OCI-M2 (cell line): ENCODE measurements around the gene ANTXR1.
"Not testable (repeated sequence)": the region's sequence is repeated elsewhere in the genome, so short reads cannot be mapped to it uniquely, and the experiment has no call there.

Source experiments
- DNase-seq: peaks from one replicate; lab custom pipeline; 2025; ENCODE audit not compliant: unreplicated experiment; lab: John Stamatoyannopoulos, UW

Gene ANTXR1

DNA sequence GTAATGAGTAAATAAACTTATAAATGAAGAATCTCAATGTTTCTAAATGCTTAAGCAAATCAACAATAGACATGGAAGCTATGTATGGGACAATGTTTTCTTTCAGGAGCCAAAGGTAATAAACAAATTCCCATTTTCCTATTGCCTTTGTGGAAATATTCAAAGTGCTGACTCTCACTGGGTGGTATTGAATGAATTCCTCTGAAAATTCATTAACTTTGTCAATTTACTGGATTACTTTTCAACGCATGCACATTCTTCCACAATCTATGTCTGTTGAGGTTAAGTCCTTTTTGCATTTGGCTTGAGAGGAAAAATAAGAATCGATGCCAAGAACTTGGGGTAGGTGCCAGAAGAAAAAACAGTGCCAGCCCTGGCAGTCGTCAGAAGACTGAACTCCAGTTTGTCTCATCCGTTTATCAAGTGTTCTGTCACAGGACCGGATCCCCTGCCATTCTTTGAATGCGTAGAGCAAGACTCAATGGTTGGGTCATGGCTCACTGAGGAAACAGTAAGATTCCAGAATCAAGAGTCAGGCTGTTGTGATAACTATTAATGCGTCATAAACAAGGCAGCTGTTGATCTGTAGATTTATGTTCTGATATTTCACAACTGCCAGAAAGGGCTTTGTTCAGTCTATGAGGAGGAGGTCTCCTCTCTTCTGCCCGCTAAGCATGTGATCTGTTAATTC, 240.8 kb downstream of the ANTXR1 start:
- DNase-seq: no peak

DNA sequence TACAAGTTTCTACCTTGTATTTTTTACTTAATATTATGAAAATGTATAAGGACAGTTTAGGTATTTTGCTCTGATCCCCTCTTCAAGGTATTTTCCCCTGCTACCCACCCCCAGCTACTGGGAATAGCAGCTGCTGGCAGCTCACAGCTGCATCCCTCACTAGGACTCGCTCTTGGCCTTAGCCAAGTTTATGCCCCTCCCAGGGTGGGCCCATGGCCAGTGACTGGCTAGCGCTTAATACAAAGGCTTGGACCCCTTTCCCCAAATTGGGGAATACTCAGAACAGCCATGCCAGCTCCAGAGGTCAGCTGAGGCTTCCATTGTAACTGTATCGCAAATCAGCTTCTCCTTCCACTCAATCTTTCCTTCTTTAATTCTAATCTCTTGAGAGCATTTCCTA, 242.8 kb downstream of the ANTXR1 start:
- DNase-seq: no peak

DNA sequence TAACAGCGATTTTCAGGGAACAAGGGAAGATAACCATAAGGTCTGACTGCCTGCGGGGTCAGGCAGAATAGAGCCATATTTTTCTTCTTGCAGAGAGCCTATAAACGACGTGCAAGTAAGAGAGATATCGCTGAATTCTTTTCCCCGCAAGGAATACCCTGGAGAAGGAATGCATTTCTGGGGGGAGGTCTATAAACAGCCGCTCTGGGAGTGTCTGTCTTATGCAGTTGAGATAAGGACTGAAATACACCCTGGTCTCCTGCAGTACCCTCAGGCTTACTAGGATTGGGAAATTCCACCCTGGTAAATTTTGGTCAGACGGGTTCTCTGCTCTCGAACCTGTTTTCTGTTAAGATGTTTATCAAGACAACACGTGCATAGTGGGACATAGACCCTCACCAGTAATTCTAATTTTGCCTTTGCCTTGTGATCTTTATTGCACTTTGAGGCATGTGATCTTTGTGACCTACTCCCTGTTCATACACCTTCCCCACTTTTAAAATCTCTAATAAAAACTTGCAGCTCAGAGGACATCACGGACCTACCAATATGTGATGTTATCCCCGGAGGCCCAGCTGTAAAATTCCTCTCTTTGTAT, 247.1 kb downstream of the ANTXR1 start:
- DNase-seq: not testable (repeated sequence)

DNA sequence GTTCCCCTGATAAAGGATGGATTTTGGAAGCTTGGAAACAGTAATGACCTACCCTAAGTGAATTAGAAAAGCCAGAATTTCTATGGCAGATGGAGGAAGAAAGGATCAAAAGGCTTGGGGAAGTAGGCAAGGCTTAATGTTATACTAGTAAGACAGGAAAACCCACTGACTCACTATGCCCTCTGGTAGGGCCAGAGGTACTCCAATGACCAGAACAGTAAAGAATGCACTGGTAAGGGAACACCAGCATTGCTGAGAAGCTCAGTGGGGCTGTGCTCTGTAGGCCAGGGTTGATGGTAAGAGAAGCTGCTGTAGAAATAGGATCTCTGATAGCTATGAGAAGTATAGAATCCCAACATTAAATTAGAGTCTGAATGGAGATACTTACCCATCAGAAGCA, 247.7 kb downstream of the ANTXR1 start:
- DNase-seq: no peak

DNA sequence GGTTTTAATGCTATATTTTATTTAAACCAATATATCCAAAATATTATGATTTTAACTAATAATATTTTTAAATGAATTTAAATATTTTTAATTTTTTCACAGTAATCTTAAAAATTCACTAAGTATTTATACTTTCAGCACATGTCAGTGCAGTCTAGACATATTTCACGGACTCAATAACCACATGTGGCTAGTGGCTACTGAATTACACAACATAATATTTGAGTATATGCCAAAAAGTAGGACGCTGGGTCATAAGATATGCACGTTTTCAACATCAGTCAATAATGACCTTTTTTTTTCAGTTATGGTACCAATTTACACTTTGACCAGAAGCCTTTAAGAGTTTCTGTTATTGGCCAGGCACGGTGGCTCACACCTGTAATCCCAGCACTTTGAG, 256.4 kb downstream of the ANTXR1 start:
- DNase-seq: no peak

DNA sequence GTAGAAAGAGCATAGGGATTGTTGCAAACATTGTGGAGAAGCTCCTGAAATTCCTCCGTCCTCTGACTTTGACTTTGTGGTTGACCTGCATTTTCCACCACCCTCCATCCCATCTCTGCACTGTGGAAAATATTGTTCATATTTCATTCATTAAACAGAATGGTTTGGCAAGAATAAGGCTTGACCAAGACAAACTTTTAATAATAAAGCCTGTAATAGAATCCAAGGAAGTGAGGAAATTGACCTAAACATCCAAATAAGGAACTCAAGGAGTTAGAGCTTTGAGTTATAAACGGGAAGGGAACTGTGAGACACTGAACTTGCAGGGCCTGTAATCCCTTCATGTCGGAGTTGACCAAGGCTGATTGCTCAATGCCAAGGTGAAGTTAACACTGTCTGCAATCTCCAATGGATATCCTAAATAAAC, 258.9 kb downstream of the ANTXR1 start:
- no peak for DNase-seq

DNA sequence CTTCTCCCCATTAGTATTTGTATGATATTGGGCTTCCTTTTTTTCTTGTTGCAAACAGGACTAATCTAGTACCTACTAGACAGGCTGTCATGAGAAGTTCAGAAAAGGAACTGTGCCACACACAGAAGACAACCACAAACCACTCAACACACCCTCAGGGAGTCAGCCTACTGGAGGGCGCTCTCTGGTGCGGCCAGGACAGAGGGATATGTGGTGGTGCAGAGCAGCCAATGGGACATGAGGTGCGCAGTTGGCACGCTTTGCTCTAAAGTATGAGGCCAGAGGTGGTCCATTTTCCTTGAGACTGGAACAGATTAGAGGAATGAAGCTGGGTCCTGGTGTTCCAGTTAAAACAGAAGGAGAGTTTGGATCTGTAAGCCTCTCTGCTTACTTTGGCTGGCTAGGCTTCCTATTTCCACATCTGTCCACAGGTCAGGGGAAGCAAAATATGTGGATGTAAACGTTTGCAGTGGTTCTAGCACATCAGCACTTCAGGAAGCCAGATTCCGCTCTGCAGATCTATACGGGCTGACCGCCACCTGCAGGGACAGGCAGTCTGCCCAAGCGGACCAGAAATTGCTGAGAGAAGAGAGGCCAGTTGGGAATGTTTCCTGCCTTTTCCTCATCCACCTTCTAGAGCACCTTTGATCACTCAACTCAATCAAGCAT, 260.0 kb downstream of the ANTXR1 start:
- no peak for DNase-seq

DNA sequence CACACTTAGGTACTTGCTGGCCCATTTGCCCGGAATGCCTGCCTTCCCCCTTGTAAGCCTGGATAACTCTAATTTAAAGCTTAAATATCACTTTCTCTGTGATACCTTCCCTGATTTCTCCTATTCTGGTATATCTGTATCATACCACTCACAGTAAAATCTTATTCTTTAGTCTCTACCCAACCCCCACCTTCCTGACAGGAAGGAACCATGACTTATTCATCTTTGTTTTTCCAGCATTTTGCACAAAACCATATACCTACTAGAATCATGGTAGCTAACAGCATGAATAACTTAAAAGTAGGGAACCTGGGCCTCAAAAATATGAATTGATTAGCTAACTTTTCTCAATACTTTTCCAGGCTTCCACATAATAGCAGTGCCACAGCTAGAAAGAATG, 262.5 kb downstream of the ANTXR1 start:
- no peak for DNase-seq

DNA sequence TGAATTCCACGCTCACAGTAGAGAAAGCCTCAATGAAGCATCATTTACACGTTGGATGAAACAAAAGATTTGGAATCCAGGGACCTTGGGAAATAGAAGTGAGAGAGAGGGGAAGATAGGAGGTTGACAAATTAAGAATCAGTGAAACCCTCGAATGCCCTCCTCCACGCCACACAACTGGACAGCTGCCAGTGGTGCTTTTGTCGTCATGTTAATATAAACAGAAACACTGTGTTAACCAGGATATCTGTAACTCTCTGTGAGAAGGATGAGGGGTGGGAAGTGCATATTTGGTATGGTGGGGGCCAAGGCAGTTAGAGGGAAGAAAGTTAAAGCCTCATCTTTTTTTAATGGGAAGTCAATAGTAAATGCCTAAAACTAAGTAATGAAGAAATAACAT, 265.4 kb downstream of the ANTXR1 start:
- DNase-seq: no peak

DNA sequence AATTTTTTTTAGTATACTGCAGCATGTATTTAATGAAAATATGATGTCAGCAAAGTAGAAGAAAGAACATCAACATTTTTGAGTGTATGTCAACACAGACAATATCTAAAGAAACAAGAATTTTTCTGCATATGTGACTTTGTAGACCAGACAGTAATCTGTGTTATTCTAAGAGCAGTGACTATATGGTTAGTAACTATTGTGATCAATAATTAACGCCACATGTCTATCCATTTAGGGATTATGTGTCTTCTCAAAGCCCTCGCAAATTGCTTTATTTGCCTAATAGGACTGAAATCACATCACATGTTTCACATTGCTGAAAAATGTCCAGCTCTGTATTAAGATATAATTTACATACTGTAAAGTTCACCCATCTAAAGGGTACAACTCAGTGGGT, 266.2 kb downstream of the ANTXR1 start:
- no peak for DNase-seq

DNA sequence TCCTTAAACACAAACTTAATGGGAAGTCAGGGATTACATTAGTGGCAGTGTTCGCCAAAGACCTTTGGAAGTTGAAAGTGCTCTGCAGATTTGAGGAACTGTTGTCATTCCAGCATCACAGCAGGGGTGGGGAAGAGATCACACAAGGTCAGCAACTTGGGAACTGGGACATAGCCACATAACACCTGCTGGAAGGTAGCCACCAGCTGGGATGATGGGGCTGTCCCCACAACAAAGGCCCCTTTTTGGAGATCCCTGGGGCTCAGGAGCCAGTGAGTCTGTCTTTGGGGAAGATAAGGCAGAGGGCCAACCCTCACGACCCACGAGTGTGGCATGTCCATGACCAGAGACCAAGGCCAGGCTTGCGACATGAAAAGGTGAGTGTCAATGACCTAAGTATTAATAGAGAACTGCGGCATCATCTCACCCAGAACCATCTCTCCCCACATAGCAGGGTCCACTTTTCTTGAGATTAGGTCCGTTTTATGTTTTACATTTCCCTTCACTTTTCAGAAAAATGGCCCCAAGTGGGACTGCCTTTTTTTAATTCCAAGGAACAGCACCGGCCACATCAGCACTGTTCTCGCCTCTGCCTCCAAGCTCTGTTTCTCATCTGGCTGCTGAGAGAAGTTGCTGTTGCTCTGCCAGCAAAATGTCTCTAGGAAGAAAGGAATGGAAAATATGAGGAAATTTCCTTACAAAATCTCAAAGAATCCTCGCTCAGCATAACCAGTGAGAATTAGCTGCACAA, 267.1 kb downstream of the ANTXR1 start:
- DNase-seq: no peak

DNA sequence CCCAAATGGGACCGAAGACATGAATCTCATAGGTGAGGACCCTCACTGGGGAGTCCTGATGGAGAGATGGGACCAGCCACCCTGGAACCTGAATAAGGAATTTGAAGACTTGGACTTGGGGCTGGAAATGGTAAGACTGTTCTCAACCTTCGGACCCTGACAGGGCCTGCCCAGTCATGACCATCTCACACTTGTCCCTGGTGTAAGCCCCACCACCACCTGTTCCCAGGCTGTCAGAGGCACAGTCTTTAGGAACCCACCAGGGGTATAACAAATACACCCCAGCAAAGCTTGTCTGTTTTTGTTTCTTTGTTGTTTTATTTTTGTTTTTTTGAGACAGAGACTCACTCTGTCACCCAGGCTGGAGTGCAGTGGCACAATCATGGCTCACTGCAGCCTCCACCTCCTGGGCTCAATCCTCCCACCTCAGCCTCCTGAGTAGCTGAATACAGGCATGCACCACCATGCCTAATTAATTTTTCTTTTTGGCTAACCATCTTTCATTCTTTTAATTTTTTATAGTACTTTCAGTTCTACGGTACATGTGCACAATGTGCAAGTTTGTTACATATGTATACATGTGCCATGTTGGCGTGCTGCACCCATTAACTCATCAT, 267.9 kb downstream of the ANTXR1 start:
- DNase-seq: no peak

DNA sequence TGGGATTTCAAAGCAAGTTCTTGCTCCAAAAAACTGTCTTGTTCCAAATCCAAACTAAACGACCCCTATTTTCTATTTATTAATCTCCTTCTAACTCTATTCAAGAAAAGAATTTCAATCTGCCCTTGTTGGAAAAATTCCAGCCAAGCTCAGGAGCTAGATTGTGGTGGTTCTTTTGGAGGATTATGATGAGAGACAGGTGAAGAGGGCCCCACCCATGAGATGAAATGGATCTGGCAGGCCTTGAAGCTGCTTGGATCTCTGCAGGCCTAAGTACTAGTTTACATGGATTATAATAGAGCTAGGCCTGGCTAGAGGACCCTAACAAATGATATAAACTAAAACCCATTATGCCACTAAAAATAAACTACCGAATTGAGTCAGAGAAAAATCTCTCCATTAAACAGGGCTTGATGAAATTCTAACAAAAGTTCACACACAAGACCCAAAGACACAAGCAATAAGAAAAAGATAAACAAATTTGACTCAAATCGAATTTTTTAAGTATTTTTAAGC, 272.5 kb downstream of the ANTXR1 start:
- no peak for DNase-seq

DNA sequence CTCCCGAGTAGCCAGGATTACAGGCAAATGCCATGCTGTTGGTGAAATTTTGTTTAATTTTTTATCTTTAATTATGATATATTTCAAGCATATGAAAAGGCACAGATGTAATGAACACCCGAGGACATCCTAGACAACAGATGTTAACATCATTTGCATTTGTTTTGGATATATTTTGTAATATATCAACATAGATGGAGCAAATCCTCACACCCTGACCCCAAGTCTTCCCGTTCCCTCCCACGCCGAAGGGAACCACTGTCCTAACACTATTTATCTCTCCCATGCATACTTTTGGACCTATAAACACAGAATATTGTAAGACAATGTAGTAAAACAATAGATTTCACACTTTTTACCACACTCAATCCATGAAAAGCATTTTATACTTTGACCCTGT, 274.6 kb downstream of the ANTXR1 start:
- DNase-seq: no peak

DNA sequence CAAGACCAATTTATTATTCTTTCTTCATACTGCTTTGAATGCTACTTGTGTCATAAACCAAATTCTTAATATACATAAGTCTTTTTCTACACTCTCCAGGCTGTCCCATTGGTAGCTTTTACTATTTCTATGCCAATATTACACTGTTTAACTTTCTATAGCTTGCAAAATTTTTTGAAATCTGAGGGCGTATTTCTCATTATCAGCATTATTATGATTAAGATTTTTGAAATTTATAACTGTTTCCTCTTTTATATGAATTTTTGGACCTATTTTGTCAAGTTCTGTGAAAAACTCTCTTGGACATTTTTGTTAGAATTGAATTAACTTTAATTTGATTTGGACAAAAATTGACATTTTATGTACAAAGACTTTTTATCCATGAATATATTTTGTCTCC, 275.4 kb downstream of the ANTXR1 start:
- no peak for DNase-seq

DNA sequence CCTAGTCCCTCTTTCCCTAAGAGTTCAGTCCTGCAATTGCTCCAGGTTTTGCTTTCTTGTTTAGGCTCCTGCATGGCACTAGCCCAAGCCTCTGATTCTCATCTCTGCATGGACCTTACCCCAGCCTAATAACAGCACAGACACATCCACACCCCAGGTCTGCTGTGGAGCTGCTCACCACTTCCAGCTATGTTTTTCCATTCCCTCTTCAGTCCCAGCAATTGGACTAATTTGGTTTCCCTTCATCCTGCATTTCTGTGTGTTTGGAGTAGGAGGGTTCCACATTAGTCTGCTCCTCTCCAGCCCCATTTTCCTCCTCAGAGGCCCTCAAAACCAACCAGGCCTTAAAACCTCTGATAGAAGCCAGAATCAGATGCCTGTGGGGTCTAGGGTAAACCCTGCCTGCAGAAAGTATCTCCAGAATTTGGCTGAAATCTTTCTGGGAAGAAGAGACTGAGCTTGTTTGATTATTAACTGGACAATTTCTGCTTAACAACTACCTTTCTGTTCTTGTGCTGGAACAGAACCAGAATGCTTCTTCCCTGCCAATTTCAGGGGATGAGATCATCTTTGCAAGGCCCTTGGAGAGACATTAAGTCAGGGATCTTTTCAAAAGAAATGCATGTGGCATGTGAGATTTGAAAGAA, 278.1 kb downstream of the ANTXR1 start:
- no peak for DNase-seq

DNA sequence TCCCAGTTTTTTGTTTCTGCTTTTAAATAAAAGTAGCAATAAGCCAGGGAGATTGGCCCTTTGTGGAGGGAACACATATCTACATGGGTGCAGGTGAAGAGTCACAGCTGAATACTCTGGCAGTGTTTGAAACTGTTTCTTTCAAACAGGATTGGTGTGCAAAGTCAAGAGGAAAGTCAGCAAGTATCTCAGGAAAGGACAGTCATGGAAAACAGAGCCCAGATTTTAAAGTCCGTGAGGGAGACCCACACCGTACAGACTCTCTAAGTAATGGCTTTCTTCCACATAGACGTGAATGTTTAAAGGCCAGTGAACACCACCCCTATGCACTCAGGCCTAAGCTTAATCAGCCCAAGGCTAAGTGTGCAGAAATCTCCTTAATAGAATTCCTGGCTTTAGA, 278.7 kb downstream of the ANTXR1 start:
- no peak for DNase-seq

DNA sequence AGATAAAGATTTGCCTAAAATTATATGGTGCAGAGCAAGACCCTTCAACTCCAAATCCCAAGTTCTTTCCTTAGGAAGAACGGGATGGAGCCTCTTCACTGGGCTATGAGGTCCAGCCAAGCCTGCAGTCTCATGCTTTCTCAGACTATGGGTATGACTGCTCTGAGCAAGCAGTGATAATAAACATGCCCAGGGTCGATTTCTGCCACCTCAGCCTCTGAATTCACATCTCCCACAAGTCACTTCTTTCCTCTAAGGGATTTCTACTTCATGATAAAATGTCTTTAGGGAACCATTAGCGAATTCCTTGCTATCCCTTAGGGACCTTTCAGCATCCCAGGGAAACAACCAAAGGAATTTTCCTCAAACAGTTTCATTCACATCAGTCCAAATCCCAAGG, 279.3 kb downstream of the ANTXR1 start:
- no peak for DNase-seq

DNA sequence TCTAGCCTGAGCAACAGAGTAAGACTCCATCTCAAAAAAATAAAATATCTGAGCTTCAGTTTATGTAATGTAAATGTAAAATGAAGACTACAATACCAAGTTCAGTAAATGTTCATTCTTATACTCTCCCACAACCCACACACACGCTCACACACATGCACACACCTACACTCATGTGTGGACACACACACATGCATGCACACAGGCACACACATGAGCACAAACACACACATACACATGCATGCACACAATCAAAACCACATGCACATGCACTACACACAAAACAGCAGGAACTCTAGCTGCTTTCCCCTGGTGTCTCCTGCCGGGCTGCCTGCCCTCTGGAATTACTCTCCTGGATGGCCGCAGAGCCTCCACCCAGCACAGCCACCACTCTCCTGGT, 283.4 kb downstream of the ANTXR1 start:
- DNase-seq: no peak

DNA sequence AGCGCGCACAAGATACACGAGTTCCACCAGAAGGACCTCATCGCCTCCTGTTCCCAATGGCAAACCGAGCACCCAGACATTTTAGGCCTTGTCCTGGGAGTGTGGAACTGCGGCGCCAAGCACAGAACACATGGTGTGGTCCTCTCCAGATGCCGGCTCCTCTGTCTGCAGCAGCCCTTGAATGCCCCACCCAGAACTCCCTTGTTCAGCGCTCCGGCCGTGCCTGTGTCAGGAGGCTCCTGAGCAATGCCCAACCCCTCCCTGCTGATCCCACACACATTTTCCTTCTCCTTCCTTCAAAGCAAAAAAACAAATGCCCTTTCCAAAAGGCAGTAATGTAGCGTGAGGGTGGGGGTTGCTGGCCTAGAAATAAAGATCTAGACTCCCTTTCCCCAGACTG, 284.2 kb downstream of the ANTXR1 start:
- no peak for DNase-seq

DNA sequence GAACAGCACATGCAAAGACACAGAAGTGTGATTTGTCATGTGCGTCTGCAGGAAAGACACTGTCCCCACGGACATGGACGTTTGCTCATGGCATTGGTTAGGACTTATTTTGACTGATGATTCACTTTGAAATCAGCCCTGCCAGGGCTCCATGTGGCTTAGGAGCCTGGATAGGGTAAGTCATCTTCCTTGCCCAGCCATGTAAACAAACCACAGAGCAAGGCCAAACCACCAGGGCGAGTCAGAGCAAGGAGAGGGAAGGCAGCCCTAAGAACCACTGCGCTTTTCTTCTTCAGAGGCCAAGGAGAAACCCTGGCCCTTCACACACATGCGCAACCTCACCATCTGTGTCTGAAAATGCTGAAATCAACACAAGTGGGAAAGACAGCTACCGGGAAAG, 285.3 kb downstream of the ANTXR1 start:
- no peak for DNase-seq
